ENCODE measurements around the gene LAMP5.

Gene LAMP5

DNA sequence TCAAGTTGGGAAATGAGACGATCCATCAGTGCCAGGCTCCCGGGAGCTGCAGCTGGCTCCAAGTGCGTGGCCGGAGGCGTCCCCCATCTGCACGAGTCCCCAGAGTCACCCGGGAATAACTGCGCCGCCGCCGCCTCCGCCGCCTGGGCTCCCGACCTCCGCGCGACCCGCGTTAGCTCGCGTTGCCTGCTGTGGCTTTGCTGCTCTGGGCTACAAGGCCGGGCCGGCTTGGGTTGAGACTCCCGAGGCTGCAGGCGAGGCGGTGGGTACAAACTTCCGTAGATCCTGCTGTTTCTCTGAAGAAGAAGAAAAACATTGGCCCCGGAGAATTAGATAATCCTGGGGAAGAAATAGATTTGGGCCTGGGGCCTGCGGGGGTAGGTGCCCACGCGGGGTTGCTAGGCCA lies 7.4 kb upstream of the LAMP5 start:
- TF ChIP-seq, protein P1, sequence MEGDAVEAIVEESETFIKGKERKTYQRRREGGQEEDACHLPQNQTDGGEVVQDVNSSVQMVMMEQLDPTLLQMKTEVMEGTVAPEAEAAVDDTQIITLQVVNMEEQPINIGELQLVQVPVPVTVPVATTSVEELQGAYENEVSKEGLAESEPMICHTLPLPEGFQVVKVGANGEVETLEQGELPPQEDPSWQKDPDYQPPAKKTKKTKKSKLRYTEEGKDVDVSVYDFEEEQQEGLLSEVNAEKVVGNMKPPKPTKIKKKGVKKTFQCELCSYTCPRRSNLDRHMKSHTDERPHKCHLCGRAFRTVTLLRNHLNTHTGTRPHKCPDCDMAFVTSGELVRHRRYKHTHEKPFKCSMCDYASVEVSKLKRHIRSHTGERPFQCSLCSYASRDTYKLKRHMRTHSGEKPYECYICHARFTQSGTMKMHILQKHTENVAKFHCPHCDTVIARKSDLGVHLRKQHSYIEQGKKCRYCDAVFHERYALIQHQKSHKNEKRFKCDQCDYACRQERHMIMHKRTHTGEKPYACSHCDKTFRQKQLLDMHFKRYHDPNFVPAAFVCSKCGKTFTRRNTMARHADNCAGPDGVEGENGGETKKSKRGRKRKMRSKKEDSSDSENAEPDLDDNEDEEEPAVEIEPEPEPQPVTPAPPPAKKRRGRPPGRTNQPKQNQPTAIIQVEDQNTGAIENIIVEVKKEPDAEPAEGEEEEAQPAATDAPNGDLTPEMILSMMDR (IDR thresholded peaks at IDR 0.05): no peak
- Histone ChIP-seq H3K27ac (no peak overlapping the region), H3K4me3 (peak overlapping the region; percentile 32)
- DNase-seq (ENCODE audit: low spot score): no peak

DNA sequence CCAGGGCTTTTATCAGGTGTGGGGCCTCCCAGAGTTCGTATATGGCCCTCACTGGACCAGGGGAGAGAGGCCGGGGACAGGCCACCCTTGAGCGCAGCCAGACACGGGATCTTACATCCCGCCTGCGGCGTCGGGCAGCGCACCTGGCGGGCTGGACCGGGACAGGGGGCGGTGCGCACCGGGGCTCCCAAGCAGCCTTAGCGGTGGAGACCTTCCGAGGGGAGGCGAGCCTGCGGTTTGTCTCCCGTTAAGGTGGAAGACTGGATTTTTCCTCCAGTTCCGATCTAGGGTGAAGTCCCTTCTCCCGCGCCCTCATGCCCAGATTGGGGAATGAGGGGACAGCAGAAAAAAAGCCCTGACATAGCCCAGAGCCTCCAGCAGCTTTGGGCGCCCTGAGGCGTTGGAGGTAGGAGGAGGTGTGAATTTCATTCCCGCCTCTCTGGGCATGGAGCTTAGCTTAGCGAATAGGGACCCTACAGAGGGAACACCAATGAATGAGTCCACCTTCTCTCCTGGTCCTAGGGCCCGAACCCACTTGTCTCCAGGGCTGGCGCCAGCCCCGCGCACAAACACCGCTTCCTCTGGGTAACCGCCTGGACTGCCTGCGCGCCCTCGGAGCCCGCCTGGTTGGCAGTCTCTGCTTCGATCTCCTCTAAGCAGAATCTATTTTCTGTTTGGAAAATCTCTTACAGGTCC lies 6.7 kb upstream of the LAMP5 start:
- H3K4me3 ChIP-seq: no peak overlapping the region
- no peak overlapping the region for H3K27ac ChIP-seq
- TF ChIP-seq, protein P1 (IDR thresholded peaks at IDR 0.05): no peak
- no peak for DNase-seq (ENCODE audit: low spot score)

DNA sequence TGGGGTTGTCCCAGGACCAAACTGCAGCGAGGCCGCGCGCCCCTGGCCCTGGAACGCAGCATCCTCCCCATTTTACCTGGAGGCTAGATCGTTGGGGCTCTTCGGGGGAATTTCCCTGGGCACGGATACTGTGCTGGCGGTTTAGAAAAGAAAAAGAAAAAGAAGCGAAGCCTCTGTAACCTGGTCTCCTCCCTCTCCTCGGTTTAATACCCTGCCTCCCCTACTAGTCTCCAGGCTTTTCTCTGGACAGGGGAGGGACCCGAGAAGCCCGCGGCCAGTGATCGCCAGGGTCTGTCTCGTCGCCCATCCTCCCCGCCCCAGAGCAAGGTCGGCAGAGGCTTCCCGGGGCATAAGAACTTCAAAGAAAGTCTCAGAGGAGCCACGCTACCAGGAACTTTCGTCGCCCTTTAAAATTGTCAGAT lies 6.1 kb upstream of the LAMP5 start:
- TF ChIP-seq, protein P1 (IDR thresholded peaks at IDR 0.05): no peak
- Histone ChIP-seq H3K4me3 (no peak overlapping the region), H3K27ac (no peak overlapping the region)
- no peak for DNase-seq (ENCODE audit: low spot score)

DNA sequence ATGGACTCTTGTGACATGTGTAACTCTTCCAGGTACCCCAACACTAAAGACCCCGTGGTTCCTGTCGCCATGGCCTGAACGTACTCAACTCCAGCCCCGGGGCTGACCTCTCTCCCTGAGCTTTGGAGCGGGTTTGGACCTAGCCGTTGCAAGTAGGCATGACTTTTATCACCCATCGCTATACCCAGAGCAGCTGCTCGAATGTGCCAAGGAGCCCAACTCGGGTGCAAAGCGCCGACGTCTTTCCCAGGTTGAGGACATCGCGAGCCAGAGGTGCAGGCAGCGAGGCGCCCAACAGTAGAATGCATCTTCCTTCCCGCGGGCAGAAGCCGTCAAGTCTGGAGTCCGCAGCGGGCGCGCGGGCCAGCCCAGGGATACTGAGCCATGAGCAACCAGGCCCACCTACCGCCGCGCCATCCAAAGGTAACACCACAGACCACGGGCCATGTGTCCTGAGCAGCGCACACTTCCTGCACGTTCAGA lies 5.7 kb upstream of the LAMP5 start:
- TF ChIP-seq, protein P1 (IDR thresholded peaks at IDR 0.05): no peak

DNA sequence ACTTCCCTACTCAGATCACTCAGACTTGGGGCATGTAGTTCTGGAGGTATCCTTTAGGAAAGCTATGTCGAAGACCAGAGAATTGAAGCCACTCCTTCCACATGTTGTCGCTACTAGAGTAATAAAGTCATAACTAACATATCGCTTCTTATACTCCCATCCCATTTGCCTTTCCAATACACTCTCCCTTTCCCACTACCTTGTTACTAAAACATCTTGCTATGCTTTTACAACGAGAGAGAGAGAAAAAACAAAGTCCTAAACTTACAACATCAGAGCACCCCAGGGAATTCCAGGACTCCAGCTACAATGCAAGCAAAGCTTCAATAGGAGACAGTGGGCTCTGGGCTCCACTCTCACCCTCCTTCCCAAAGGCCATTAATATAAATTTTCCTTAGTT lies 5.1 kb upstream of the LAMP5 start:
- DNase-seq (ENCODE audit: low spot score): no peak
- H3K4me3 ChIP-seq: no peak overlapping the region
- H3K27ac ChIP-seq: no peak overlapping the region
- TF ChIP-seq, protein P1 (IDR thresholded peaks at IDR 0.05): no peak

More for the DNA sequence above, 5.7 kb upstream of the LAMP5 start:
- Histone ChIP-seq H3K27ac (no peak overlapping the region), H3K4me3 (no peak overlapping the region)
- DNase-seq (ENCODE audit: low spot score): no peak

DNA sequence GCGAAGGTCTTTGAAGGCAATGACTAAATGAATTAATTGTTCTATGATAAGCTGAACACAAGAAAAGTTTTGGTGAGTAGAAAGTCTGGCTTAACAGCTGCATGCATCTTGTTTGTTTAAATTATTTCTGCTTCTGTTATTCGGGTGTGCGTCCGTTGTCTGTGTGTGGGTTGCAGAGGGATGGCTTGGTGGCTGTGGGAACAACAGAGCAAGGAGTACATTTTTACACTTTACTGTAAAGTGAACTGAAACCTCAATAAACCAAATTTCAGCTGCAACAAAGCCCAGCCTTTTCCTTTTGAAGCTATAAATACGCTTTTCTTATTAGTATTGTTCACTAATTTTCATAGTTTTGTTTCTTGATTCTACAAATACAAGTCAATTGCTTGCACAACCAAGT lies 3.5 kb upstream of the LAMP5 start:
- no peak overlapping the region for H3K27ac ChIP-seq
- H3K4me3 ChIP-seq: no peak overlapping the region
- DNase-seq (ENCODE audit: low spot score): no peak
- TF ChIP-seq, protein P1 (IDR thresholded peaks at IDR 0.05): no peak

DNA sequence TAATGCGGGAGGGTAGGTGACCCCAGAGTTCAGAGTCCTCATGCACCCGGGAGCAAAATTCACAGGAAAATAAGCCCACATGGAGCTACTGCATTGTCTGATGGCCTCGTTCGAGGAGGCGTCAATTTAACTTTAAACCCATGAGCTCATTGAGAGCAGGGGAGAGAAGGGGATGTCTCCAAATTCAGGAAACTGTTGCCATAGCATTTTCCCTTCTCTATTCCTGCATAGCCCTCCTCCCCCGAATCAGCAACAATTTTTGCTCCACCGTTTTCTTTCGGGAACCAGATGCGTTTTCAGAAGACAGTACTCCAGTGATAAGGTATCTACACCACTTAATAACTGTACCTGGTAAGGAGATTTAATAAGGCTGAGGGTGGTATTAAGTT lies 324 bp upstream of the LAMP5 start:
- TF ChIP-seq, protein P1 (IDR thresholded peaks at IDR 0.05): no peak
- no peak for DNase-seq (ENCODE audit: low spot score)
- Histone ChIP-seq H3K4me3 (peak overlapping the region; percentile 62), H3K27ac (no peak overlapping the region)
